A549 (cell line): ENCODE measurements around the gene SLC5A10. TPM values are rescaled to one million over a fixed set of nuclear protein-coding genes. Genes with fewer than 3 reads are reported as not detected.
A peak's percentile ranks its signal among the peaks of the same experiment; 100 is the strongest.

Source experiments
- ATAC-seq, 2 experiments: fragments of 200-7000 bp in 1 of 2; fragments of >200 bp in 1 of 2; cut with Nextera tagmentation in 1 of 2; cut with Tn5 transposase in 1 of 2; 3 replicates each; pipeline versions ENCODE4 v1.8.0 to v1.9.1; 2018 to 2020; ENCODE audit warnings: mild to moderate bottlenecking in 1 of 2, moderate library complexity in 1 of 2
- CTCF ChIA-PET: fragments of 300-600 bp; sonication (Branson Sonifier 250); formaldehyde crosslinking; extraction: SDS; loops from one replicate; lab custom pipeline; 2021; ENCODE audit warnings: antibody characterized with exemption, inconsistent platforms; lab: Yijun Ruan, JAX
- POLR2A ChIA-PET: fragments of 350-600 bp; formaldehyde crosslinking; extraction: SDS; loops from one replicate; lab custom pipeline; 2021; ENCODE audit warnings: antibody characterized with exemption, inconsistent platforms; lab: Yijun Ruan, JAX
- DNase-seq, 2 experiments: peaks; one replicate each; pipeline versions ENCODE4 v3.0.0 to v3.0.0-alpha.2; 2011 to 2016; ENCODE audit warnings: low read depth in 1 of 2, low spot score in 1 of 2
- FAIRE-seq: peaks from 2 replicates; lab custom pipeline; 2011; peaks lifted over from hg19 to GRCh38; lab: Jason Lieb, UNC
- H3K27ac ChIP-seq, 2 experiments: fragments of >200 bp; sonication (Bioruptor Twin); formaldehyde crosslinking; 3 replicates each; pipeline ENCODE4 v1.5.1; 2016 to 2017
- H3K4me1 ChIP-seq: fragments of >200 bp; sonication (Bioruptor Twin); formaldehyde crosslinking; 3 replicates; pipeline ENCODE4 v1.6.1; 2016
- H3K4me2 ChIP-seq: fragments of >200 bp; sonication (Bioruptor Twin); formaldehyde crosslinking; 3 replicates; pipeline ENCODE4 v1.6.1; 2016
- H3K4me3 ChIP-seq: fragments of >200 bp; sonication (Bioruptor Twin); formaldehyde crosslinking; 3 replicates; pipeline ENCODE4 v1.5.1; 2016
- H3K9me3 ChIP-seq: fragments of >200 bp; sonication (Bioruptor Twin); formaldehyde crosslinking; 3 replicates; pipeline ENCODE4 v1.6.1; 2016
- BHLHE40 ChIP-seq: IDR thresholded peaks from 2 replicates; pipeline ENCODE4 v1.6.1; 2012; ENCODE audit warnings: low read depth, low read length, inconsistent platforms
- CEBPB ChIP-seq, 2 experiments: fragments of >200 bp in 1 of 2; sonication (Bioruptor Twin) in 1 of 2; formaldehyde crosslinking in 1 of 2; IDR thresholded peaks; 2 replicates each; pipeline ENCODE4 v1.6.1; 2012 to 2016
- CHD4 ChIP-seq: fragments of 200-600 bp; sonication (generic); IDR thresholded peaks from 2 replicates; pipeline ENCODE4 v1.6.1; 2016; ENCODE audit warnings: antibody characterized with exemption, mild to moderate bottlenecking, borderline replicate concordance
- EP300 ChIP-seq, 2 experiments: fragments of >200 bp; sonication (Bioruptor Twin); formaldehyde crosslinking; IDR thresholded peaks; 2 replicates in 1 of 2; 3 replicates in 1 of 2; pipeline ENCODE4 v1.6.1; 2016 to 2017
- FOSB ChIP-seq: fragments of 250-450 bp; sonication (Bioruptor Pico); IDR thresholded peaks from 2 replicates; pipeline ENCODE4 v1.5.0; 2020; ENCODE audit warnings: mild to moderate bottlenecking, moderate library complexity
- GATA3 ChIP-seq: IDR thresholded peaks from 2 replicates; pipeline ENCODE4 v1.6.1; 2012; ENCODE audit warnings: borderline replicate concordance
- HEYL ChIP-seq: fragments of 250-450 bp; sonication (Bioruptor Pico); IDR thresholded peaks from 2 replicates; pipeline ENCODE4 v1.8.0; 2021; ENCODE audit warnings: mild to moderate bottlenecking, moderate library complexity
- HOXA7 ChIP-seq: fragments of 250-450 bp; sonication (Bioruptor Pico); IDR thresholded peaks from 2 replicates; pipeline ENCODE4 v1.5.0; 2020; ENCODE audit warnings: mild to moderate bottlenecking, moderate library complexity
- JUN ChIP-seq, 2 experiments: fragments of >200 bp; sonication (Bioruptor Twin); formaldehyde crosslinking; IDR thresholded peaks; 2 replicates in 1 of 2; 3 replicates in 1 of 2; pipeline ENCODE4 v1.6.1; 2016 to 2017
- KDM5A ChIP-seq: fragments of 200-600 bp; sonication (generic); IDR thresholded peaks from 2 replicates; pipeline ENCODE4 v1.6.1; 2016; ENCODE audit warnings: antibody characterized with exemption, mild to moderate bottlenecking
- MAZ ChIP-seq: fragments of 150-350 bp; IDR thresholded peaks from 2 replicates; pipeline ENCODE4 v1.6.1; 2014; ENCODE audit warnings: antibody characterized with exemption, low read depth, low read length, borderline replicate concordance
- MYC ChIP-seq: IDR thresholded peaks from 2 replicates; pipeline ENCODE4 v1.6.1; 2012; ENCODE audit warnings: mild to moderate bottlenecking, inconsistent platforms, low read length, improper control_type of control experiment, borderline replicate concordance
- NR3C1 ChIP-seq: fragments of >200 bp; sonication (Bioruptor Twin); formaldehyde crosslinking; IDR thresholded peaks from 3 replicates; pipeline ENCODE4 v1.6.1; 2017
- POLR2A ChIP-seq: IDR thresholded peaks from 2 replicates; pipeline ENCODE4 v1.6.1; 2012; ENCODE audit warnings: mild to moderate bottlenecking, low read length
- SMC3 ChIP-seq: fragments of >200 bp; sonication (Bioruptor Twin); formaldehyde crosslinking; IDR thresholded peaks from 3 replicates; pipeline ENCODE4 v1.6.1; 2018; ENCODE audit warnings: inconsistent platforms
- TP53 ChIP-seq: fragments of 250-450 bp; sonication (Bioruptor Pico); IDR thresholded peaks from 2 replicates; pipeline ENCODE4 v1.5.0; 2021; ENCODE audit warnings: mild to moderate bottlenecking, moderate library complexity
- ZFP36 ChIP-seq: fragments of 450-650 bp; IDR thresholded peaks from 2 replicates; pipeline ENCODE4 v1.6.1; 2014; ENCODE audit warnings: borderline replicate concordance; ENCODE audit not compliant: partially characterized antibody
- WGBS: methylation state at CpG from one replicate; pipeline ENCODE4 v1.1.6; 2017; ENCODE audit errors: missing lambda C conversion rate; 5-methylcytosine and 5-hydroxymethylcytosine counted together
- polyA plus RNA-seq, 4 experiments: library from polyadenylated mRNA; depleted of rRNA in 3 of 4; stranded (reverse); fragments of >200 nt; fragmentation: RNase III in 1 of 4; extraction: RNeasy Plus Mini Kit Qiagen cat#74134 plus additional on column Dnase treatment in 1 of 4; gene quantifications; 2 replicates in 3 of 4; 3 replicates in 1 of 4; pipeline ENCODE4 v1.2.3, GENCODE V29; 2011 to 2017
- TF ChIP-seq, protein P1 (sequence below): IDR thresholded peaks from 2 replicates; pipeline ENCODE4 v1.6.1; 2012
- TF ChIP-seq, protein P2 (sequence below): fragments of 200-600 bp; sonication (generic); IDR thresholded peaks from 2 replicates; pipeline ENCODE4 v1.6.1; 2016; ENCODE audit warnings: antibody characterized with exemption, mild to moderate bottlenecking, moderate library complexity
- TF ChIP-seq, protein P3 (sequence below): fragments of 250-450 bp; sonication (Bioruptor Pico); IDR thresholded peaks from 2 replicates; pipeline ENCODE4 v1.5.0; 2021; ENCODE audit warnings: mild to moderate bottlenecking, moderate library complexity, borderline replicate concordance
- TF ChIP-seq, protein P4 (sequence below): fragments of >200 bp; sonication (Bioruptor Twin); formaldehyde crosslinking; IDR thresholded peaks from 2 replicates; pipeline ENCODE4 v1.6.1; 2016
- TF ChIP-seq, protein P5 (sequence below): fragments of >200 bp; sonication (Bioruptor Twin); formaldehyde crosslinking; IDR thresholded peaks from 3 replicates; pipeline ENCODE4 v1.6.1; 2016

SLC5A10 gene
- polyA plus RNA-seq, 2 of the 4 experiments (the other 2 are of a cell fraction): 0.15 to 0.28 TPM

DNA sequence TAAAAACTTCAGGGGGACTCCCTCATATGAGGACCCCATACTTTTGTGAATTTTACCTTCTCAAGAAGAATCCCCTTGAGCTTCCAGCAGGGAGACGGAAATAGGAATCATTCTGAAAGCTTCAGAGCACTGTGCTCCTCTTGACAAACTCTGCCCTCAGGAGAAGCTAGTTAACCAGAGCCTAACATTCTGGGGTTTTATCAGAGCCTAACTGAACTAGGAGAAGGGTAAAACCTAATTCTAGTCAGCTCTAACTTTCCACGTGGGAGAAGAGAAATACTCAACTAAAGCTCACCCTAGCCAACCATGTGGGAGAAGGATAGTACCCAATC is 13.3 kb upstream of the SLC5A10 start:
- peak; percentile 18 for FAIRE-seq
- DNase-seq: no peak
- ATAC-seq: no peak; a peak in 1 of 6 replicates
- Histone ChIP-seq H3K4me1 (0 out of 3 replicates have a peak, but pooled peaks cover 4% of the 10 kb centered on the region), H3K9me3 (no peaks in the 10 kb centered on the region), H3K4me3 (no peak overlapping the region), H3K4me2 (no peak overlapping the region), H3K27ac (peak overlapping the region in 1 of 2 experiments; percentile 6; a peak in 1 of 6 replicates)
- POLR2A ChIA-PET: no interaction called here
- TF ChIP-seq CHD4 (no peak), JUN (IDR thresholded peaks at IDR 0.05) (no peak)
- TF ChIP-seq, protein P1, sequence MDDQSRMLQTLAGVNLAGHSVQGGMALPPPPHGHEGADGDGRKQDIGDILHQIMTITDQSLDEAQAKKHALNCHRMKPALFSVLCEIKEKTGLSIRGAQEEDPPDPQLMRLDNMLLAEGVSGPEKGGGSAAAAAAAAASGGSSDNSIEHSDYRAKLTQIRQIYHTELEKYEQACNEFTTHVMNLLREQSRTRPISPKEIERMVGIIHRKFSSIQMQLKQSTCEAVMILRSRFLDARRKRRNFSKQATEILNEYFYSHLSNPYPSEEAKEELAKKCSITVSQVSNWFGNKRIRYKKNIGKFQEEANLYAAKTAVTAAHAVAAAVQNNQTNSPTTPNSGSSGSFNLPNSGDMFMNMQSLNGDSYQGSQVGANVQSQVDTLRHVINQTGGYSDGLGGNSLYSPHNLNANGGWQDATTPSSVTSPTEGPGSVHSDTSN: no peak
- TF ChIP-seq, protein P2, sequence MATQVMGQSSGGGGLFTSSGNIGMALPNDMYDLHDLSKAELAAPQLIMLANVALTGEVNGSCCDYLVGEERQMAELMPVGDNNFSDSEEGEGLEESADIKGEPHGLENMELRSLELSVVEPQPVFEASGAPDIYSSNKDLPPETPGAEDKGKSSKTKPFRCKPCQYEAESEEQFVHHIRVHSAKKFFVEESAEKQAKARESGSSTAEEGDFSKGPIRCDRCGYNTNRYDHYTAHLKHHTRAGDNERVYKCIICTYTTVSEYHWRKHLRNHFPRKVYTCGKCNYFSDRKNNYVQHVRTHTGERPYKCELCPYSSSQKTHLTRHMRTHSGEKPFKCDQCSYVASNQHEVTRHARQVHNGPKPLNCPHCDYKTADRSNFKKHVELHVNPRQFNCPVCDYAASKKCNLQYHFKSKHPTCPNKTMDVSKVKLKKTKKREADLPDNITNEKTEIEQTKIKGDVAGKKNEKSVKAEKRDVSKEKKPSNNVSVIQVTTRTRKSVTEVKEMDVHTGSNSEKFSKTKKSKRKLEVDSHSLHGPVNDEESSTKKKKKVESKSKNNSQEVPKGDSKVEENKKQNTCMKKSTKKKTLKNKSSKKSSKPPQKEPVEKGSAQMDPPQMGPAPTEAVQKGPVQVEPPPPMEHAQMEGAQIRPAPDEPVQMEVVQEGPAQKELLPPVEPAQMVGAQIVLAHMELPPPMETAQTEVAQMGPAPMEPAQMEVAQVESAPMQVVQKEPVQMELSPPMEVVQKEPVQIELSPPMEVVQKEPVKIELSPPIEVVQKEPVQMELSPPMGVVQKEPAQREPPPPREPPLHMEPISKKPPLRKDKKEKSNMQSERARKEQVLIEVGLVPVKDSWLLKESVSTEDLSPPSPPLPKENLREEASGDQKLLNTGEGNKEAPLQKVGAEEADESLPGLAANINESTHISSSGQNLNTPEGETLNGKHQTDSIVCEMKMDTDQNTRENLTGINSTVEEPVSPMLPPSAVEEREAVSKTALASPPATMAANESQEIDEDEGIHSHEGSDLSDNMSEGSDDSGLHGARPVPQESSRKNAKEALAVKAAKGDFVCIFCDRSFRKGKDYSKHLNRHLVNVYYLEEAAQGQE: no peak
- 78% methylated on average over 2 of the region's 2 CpGs for WGBS
- CTCF ChIA-PET: interaction anchor here (1.2 to 4.8 kb wide), 4 partner anchors 8 to 83 kb away, joined by 3 to 28 read pairs (median 6); no protein-coding TSS in a partner anchor

DNA sequence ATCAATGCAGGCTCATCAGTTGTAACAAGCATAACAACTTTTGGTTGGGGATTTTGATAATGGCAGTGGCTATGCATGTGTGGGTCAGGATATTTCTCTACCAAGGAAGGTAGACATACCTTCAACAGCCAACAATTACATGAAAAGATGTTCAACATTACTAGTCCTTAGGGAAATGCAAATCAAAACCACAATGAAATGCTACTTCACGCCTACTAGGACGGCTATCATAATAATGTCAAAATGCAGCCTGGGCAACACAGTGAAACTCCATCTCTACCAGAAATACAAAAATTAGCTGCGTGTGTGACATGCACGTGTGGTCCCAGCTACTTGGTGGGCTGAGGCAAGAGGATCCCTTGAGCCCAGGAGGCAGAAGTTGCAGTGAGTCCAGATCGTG is 7.3 kb upstream of the SLC5A10 start:
- WGBS: 60% methylated on average over 5 of the region's 5 CpGs
- no peak for DNase-seq
- TF ChIP-seq BHLHE40 (no peak), KDM5A (no peak), HOXA7 (no peak), EP300 (IDR thresholded peaks at IDR 0.05) (no peak), CEBPB (IDR thresholded peaks at IDR 0.05) (no peak), FOSB (CRISPR knock-in tag) (no peak), MYC (no peak), SMC3 (no peak), HEYL (CRISPR knock-in tag) (no peak), TP53 (CRISPR knock-in tag) (no peak), POLR2A (no peak), GATA3 (no peak), ZFP36 (no peak), JUN (IDR thresholded peaks at IDR 0.05) (no peak), NR3C1 (no peak), MAZ (no peak)
- TF ChIP-seq, protein P3, sequence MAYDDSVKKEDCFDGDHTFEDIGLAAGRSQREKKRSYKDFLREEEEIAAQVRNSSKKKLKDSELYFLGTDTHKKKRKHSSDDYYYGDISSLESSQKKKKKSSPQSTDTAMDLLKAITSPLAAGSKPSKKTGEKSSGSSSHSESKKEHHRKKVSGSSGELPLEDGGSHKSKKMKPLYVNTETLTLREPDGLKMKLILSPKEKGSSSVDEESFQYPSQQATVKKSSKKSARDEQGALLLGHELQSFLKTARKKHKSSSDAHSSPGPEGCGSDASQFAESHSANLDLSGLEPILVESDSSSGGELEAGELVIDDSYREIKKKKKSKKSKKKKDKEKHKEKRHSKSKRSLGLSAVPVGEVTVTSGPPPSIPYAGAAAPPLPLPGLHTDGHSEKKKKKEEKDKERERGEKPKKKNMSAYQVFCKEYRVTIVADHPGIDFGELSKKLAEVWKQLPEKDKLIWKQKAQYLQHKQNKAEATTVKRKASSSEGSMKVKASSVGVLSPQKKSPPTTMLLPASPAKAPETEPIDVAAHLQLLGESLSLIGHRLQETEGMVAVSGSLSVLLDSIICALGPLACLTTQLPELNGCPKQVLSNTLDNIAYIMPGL (CRISPR knock-in tag): no peak
- TF ChIP-seq, protein P4, sequence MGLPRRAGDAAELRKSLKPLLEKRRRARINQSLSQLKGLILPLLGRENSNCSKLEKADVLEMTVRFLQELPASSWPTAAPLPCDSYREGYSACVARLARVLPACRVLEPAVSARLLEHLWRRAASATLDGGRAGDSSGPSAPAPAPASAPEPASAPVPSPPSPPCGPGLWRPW: no peak
- TF ChIP-seq, protein P2: no peak
- TF ChIP-seq, protein P5, sequence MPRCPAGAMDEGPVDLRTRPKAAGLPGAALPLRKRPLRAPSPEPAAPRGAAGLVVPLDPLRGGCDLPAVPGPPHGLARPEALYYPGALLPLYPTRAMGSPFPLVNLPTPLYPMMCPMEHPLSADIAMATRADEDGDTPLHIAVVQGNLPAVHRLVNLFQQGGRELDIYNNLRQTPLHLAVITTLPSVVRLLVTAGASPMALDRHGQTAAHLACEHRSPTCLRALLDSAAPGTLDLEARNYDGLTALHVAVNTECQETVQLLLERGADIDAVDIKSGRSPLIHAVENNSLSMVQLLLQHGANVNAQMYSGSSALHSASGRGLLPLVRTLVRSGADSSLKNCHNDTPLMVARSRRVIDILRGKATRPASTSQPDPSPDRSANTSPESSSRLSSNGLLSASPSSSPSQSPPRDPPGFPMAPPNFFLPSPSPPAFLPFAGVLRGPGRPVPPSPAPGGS: no peak
- POLR2A ChIA-PET: interaction anchor here (0.6 kb wide), 1 partner anchor 75 kb away, joined by 5 read pairs; no protein-coding TSS in a partner anchor
- H3K4me1 ChIP-seq: 0 out of 3 replicates have a peak, but pooled peaks cover 2% of the 10 kb centered on the region
- H3K27ac ChIP-seq: no peak overlapping the region
- no peak overlapping the region for H3K4me3 ChIP-seq
- H3K4me2 ChIP-seq: no peak overlapping the region
- CTCF ChIA-PET: interaction anchor here (0.7 to 4.7 kb wide), 4 partner anchors 8 to 16 kb away, joined by 3 to 26 read pairs (median 3); no protein-coding TSS in a partner anchor
- ATAC-seq: no peak
- FAIRE-seq: peak; percentile 94
- H3K9me3 ChIP-seq: no peaks in the 10 kb centered on the region
